COLO668 (cell line): ENCODE data around the gene ELN.

ENCODE experiments used
- DNase-seq: peaks from one replicate; lab custom pipeline; 2025; ENCODE audit not compliant: unreplicated experiment; lab: John Stamatoyannopoulos, UW

ELN gene

GRCh38 chr7:74092321-74092963 is 64.5 kb downstream of the ELN start:
- DNase-seq, result no peak

- DNase-seq, result no peak
Observed at GRCh38 chr7:74092964-74093471, 65.0 kb downstream of the ELN start.

GRCh38 chr7:74093671-74094223 is 65.8 kb downstream of the ELN start:
- DNase-seq, result no peak

GRCh38 chr7:74094224-74095101 is 66.5 kb downstream of the ELN start:
- DNase-seq, result peak; percentile 50

GRCh38 chr7:74095135-74095534 is 67.2 kb downstream of the ELN start:
- DNase-seq, result no peak

- DNase-seq, result no peak
Observed at GRCh38 chr7:74097937-74098614, 70.1 kb downstream of the ELN start.

GRCh38 chr7:74099031-74099430 is 71.1 kb downstream of the ELN start:
- DNase-seq, result no peak

GRCh38 chr7:74101061-74101681 is 73.2 kb downstream of the ELN start:
- DNase-seq, result no peak

GRCh38 chr7:74103219-74103772 is 75.3 kb downstream of the ELN start:
- no peak for DNase-seq

- no peak for DNase-seq
Observed at GRCh38 chr7:74104702-74105101, 76.7 kb downstream of the ELN start.

GRCh38 chr7:74105992-74106391 is 78.0 kb downstream of the ELN start:
- no peak for DNase-seq

- DNase-seq, result no peak
Observed at GRCh38 chr7:74106846-74107245, 78.9 kb downstream of the ELN start.

- no peak for DNase-seq
Observed at GRCh38 chr7:74115326-74115725, 87.4 kb downstream of the ELN start.

- DNase-seq, result no peak
Observed at GRCh38 chr7:74116356-74116755, 88.4 kb downstream of the ELN start.
